Embryonic facial prominence (tissue), 1 donor: ENCODE measurements around the gene FKBP11.
"Not testable (repeated sequence)": the region's sequence is repeated elsewhere in the genome, so short reads cannot be mapped to it uniquely, and the experiment has no call there.

Experiments
- DNase-seq: peaks from one replicate; pipeline ENCODE4 v3.0.0-alpha.2; 2016; ENCODE audit errors: extremely low spot score

FKBP11 gene

GRCh38 chr12:48910196-48910595 lies 15.1 kb downstream of the FKBP11 start:
- no peak for DNase-seq

GRCh38 chr12:48909698-48910097 lies 15.6 kb downstream of the FKBP11 start:
- DNase-seq, result not testable (repeated sequence)

DNA sequence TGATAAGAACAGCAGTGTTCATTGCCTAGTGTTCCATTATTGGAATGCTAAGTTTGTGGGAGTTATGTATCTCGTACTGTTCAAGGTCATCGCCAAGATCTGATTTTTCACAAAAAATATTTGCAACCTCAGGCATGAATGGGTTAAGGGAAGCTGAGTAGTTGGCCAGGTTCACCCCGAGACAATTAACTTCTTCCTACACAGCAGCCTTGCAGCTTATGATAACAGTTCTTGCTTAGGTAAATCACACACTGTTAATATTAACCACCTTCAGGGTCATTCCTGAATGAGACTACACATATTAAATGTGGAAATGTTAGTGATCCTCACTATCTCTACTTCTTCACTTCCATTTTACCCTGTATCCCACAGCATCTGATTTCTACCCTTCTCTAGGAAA lies 18.0 kb downstream of the FKBP11 start:
- DNase-seq, result no peak

- peak; percentile 93 for DNase-seq
Observed at GRCh38 chr12:48903982-48904411, 21.3 kb downstream of the FKBP11 start.

DNA sequence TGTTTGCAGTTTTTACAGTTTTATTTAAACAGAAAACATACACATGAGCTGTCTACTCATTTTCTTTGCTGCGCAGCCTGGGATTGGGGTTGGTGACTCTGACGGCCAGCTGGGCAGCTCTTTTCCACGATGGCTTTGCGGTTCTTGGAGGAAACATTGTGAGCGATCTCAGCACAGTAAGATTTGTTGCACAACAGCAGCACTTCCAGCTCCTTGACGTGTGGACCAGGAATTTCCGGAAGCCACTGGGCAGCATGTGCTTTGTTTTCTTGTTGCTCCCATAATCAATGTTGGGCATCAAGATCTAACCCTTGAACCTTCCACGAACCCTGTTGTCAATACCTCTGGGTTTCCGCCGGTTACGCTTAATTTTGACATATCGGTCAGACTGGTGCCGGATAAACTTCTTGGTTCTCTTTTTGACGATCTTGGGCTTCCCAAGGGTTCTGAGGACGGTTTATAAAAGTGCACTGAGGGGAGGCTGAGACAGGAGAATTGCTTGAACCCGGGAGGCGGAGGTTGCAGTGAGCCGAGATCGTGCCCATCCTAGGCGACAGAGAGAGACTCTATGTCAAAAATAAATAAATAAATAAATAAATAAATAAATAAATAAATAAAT lies 21.8 kb downstream of the FKBP11 start:
- no peak for DNase-seq

DNA sequence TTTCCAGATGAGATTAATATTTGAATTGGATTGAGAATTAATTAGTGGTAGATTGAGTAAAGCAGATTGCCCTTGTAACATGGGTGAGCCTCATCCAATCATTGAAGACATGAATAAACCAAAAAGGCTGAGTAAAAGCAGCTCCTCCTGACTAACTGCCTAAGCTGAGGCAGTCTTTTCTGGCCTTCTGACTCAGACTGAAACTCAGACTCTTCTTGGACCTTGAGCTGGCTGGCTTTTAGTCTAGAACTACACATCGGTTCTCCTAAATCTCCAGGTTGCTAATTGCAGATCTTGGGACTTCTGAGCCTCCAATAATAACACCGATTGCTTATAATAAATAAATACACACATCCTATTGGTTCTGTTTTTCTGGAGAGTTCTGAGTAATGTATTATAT lies 24.0 kb downstream of the FKBP11 start:
- DNase-seq, result no peak

- DNase-seq, result no peak
Observed at GRCh38 chr12:48899651-48900050, 25.6 kb downstream of the FKBP11 start.

DNA sequence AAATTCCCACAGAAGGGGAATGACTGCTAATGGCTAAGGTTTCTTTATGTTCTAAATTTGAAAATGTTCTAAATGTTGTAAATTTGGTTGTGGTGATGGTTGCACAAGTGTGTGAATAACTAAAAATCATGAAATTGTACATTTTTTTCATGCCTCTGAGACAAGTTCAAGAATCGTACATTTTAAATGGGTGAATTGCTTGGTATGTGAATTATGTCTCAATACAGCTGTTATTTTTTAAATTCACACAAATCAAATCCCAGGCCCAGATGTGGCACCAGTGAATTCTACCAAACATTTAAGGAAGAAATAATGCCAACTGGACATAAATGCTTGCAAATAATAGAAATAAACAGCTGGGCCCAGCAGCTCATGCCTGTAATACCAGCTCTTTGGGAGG lies 31.0 kb downstream of the FKBP11 start:
- DNase-seq, result no peak

DNA sequence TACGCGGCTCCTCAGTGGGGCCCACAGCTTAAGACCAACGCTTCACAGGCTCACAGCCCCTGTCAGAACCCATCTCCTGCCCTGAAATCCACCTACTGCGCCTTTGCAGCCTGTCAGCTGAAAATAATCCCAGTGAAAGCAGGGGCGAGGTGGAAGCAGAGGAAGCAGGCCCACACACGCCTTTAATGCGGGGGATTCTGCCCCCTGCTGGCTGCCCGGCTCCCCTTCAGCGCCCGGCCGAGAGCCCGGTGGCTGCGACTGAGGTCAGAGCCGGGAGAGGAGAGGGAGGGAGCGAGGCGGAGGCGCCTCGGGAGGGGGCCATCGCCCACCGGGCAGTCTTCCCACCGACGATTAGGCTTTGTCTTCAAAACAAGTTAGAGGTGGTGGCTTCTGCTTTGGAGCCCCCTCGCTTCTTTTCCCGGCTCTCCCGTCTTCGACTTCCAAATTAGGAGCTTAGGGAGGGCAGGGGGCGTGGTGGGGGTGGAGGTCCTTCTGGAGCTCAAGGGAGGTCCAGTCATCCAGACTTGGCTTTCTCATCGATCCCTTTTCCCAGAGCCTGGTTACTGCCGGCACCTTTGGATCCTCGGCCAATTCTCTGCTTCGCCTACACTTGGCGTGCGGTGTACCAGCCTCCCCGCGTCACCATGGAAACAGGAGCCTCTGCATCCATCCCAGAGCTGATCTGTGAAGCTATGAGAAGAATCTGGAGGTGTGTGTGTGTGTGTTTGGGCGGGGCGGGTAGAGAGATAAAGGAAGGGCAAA lies 34.5 kb downstream of the FKBP11 start:
- DNase-seq, result peak; percentile 36

GRCh38 chr12:48889679-48890078 lies 35.6 kb downstream of the FKBP11 start:
- no peak for DNase-seq

DNA sequence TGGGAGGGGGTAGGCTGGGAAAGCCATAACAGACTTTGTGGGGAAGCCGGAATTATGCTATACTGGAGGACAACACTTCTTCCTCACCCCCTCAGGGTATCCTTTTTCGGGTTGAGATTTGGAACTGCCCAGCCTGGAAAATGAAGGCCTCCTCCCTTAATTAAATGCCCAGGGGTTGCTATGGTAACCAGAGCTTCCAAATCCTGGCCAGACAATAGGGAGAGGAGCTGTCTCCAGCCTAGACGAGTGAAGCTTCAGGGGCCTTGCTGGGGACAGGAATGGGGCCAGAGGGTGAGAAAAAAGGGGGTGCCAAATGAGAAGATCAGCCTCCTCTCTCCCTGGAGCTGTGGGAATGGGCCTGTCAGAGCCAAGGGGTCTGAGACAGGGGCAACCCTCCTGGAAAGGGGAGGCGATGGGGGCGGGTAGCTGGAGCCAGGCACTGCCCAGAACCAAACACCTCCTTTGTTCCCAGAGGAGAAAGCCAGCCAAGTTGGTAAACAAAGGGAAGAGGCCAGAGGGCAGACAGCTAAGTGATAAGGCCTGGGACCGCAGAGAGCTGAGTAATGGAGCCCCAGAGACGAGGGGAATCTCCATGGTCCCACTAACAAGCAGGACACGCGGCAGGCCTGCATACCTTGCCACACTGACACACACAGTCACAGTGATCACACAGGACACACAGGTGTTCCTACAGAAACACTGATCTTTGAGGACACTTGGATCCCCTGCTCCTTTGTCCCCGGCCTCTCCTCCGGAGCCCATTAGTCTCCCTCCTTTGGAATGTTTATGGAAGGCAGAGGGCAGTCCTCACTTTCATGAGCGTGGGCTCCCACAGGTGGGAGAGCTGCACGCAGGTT lies 41.8 kb downstream of the FKBP11 start:
- no peak for DNase-seq

DNA sequence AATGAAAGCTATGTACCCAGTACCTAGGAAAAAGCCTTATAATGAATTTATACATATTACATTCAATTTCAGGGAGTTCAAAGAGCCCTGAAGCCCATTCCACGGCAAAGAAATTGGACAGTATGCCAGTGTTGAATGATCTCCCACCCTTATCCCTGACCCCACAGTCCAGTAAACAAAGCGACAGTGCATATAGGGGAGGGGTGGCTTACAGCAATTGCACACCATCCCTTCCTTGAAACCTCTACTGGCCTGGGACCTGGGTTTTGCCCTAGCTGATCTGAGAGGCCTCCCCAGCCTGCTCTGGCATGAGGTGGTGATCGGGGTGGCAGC lies 42.4 kb downstream of the FKBP11 start:
- DNase-seq, result no peak

DNA sequence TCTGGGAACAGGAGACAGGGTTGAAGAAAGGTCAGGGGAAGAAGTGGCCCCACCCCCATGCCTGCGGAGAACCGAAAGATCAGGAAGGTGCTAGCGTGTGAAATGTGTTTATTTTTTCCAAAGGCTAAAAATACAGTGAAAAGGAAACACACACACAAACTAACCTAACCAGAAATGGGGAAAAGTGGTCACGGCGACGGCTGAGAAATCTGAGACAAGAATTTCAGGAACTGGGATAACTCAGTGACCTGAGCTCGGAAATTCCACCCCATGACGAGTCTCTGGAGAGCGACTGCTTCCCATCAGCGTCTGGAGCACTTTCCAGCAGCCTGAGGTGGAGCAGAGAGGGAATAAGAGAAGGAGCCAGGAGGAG lies 43.0 kb downstream of the FKBP11 start:
- DNase-seq, result peak; percentile 47

- no peak for DNase-seq
Observed at GRCh38 chr12:48881686-48882314, 43.5 kb downstream of the FKBP11 start.

GRCh38 chr12:48880647-48881046 lies 44.6 kb downstream of the FKBP11 start:
- no peak for DNase-seq

- no peak for DNase-seq
Observed at GRCh38 chr12:48878548-48878947, 46.7 kb downstream of the FKBP11 start.

- DNase-seq, result no peak
Observed at GRCh38 chr12:48875944-48876515, 49.3 kb downstream of the FKBP11 start.

GRCh38 chr12:48873534-48873933 lies 51.8 kb downstream of the FKBP11 start:
- DNase-seq, result not testable (repeated sequence)

- no peak for DNase-seq
Observed at GRCh38 chr12:48873096-48873495, 52.2 kb downstream of the FKBP11 start.
